Activated CD4-positive, alpha-beta T cell treated with anti-CD3 and anti-CD28 coated beads, Interleukin-2, Interleukin-4, amounts not matched to agents 100 ng/mL and 50 ng/mL, durations not matched to agents 16 hours and 8 hours (primary cell): ENCODE measurements around the gene TAGLN2.

Source experiments
- DNase-seq: peaks from one replicate; pipeline ENCODE4 v3.0.0-alpha.2; 2020; ENCODE audit warnings: low spot score

The TAGLN2 gene

DNA sequence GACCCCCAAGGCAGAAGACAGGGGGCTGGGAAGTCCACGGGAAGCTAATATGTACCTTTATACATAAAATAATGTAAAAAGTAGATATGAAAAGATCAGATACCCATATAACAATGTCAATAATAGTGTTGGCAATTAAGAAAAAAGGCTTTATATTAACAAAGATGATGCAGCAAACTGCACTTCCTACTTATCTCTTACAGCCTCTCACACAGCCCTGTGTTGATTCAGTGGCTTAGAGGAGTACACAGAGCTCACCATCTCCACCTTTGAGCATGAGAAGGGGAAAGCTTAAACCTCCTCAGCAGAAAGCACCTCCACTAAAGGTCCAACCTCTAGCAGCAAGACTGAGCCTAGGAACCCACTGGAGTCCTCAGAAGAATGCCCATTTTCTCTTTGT, 55.7 kb downstream of the TAGLN2 start:
- DNase-seq = no peak

GRCh38 chr1:159869173-159869572, 56.1 kb downstream of the TAGLN2 start:
- no peak for DNase-seq

DNA sequence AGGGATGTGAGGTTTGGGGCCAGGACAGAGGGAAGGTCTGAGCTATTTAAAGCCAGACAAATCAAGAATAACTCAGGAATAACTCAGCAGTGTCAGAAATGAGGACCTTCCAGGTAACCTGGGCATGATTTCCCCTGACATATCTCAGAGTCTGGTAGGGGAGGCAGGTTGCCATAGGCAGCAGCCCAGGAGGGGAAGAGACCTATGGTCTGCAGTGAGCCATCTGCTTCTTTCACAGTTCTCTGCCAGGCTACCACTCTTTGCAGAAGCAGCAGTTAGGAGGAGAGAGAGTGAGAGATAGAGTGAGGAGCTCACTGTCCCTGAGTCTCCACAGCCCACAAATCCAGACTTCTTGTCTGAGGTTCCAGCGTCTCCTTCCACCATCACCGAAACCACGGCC, 56.5 kb downstream of the TAGLN2 start:
- DNase-seq = no peak
